HG02885 (cell line): Measurements from ENCODE around the gene CAMTA1.

Experiments
- ATAC-seq: cut with Tn5 transposase; IDR thresholded peaks from one replicate; pipeline ENCODE4 v1.9.1; 2021; ENCODE audit warnings: mild to moderate bottlenecking; ENCODE audit not compliant: unreplicated experiment, poor library complexity

The CAMTA1 gene

GRCh38 chr1:7425229-7425628 is 640.0 kb downstream of the CAMTA1 start:
- ATAC-seq: no peak

- ATAC-seq: no peak
These were observed 640.5 kb downstream of the CAMTA1 start for GRCh38 chr1:7425771-7426170.

- no peak for ATAC-seq
These were observed 641.7 kb downstream of the CAMTA1 start for GRCh38 chr1:7426780-7427604.

GRCh38 chr1:7427605-7428300 is 642.5 kb downstream of the CAMTA1 start:
- no peak for ATAC-seq

GRCh38 chr1:7429290-7429689 is 644.0 kb downstream of the CAMTA1 start:
- ATAC-seq: no peak

- ATAC-seq: no peak
These were observed 644.9 kb downstream of the CAMTA1 start for GRCh38 chr1:7430047-7430608.

- no peak for ATAC-seq
These were observed 645.4 kb downstream of the CAMTA1 start for GRCh38 chr1:7430691-7431090.

GRCh38 chr1:7432102-7432899 is 647.0 kb downstream of the CAMTA1 start:
- no peak for ATAC-seq

GRCh38 chr1:7432900-7433380 is 647.7 kb downstream of the CAMTA1 start:
- ATAC-seq: no peak

GRCh38 chr1:7434566-7434965 is 649.3 kb downstream of the CAMTA1 start:
- ATAC-seq: no peak

GRCh38 chr1:7435276-7436055 is 650.2 kb downstream of the CAMTA1 start:
- no peak for ATAC-seq

GRCh38 chr1:7436056-7437005 is 651.1 kb downstream of the CAMTA1 start:
- no peak for ATAC-seq

GRCh38 chr1:7437036-7437435 is 651.8 kb downstream of the CAMTA1 start:
- no peak for ATAC-seq

- ATAC-seq: no peak
These were observed 652.5 kb downstream of the CAMTA1 start for GRCh38 chr1:7437608-7438395.

GRCh38 chr1:7438396-7438785 is 653.1 kb downstream of the CAMTA1 start:
- no peak for ATAC-seq

GRCh38 chr1:7438921-7439655 is 653.8 kb downstream of the CAMTA1 start:
- no peak for ATAC-seq

GRCh38 chr1:7440154-7440553 is 654.9 kb downstream of the CAMTA1 start:
- ATAC-seq: no peak
